ENCODE measurements around the gene PTGFRN. TPM values are rescaled to one million over a fixed set of nuclear protein-coding genes. Genes with fewer than 3 reads are reported as not detected.
"Not testable (repeated sequence)": the region's sequence is repeated elsewhere in the genome, so short reads cannot be mapped to it uniquely, and the experiment has no call there.

PTGFRN gene
- total and polyA plus RNA-seq, 4 donors: 5.4 to 12.6 (median 7.2) TPM

- 89% methylated on average over 14 of the region's 14 CpGs for WGBS
- Histone ChIP-seq H3K9ac (ENCODE audit: low read depth in 1 of 2, low read length in 2 of 2) (no peak overlapping the region), H3K4me1 (ENCODE audit: control insufficient read depth in 4 of 4, insufficient read depth in 4 of 4, low read length in 3 of 4) (peaks cover 0 to 11% (median 4%) of the 10 kb centered on the region in 4 donors), H3K27me3 (ENCODE audit: control insufficient read depth in 4 of 4, insufficient read depth in 4 of 4, low read length in 3 of 4) (peaks cover 0 to 3% (median 0%) of the 10 kb centered on the region in 4 donors), H3K4me3 (ENCODE audit: low read depth in 1 of 3, low read length in 3 of 3) (no peak overlapping the region), H3K9me3 (ENCODE audit: control insufficient read depth in 4 of 4, low read length in 3 of 4) (no peaks in the 10 kb centered on the region), H3K36me3 (ENCODE audit: control insufficient read depth in 4 of 4, insufficient read depth in 3 of 4, low read depth in 1 of 4, low read length in 3 of 4) (no peaks in the 10 kb centered on the region), H3K27ac (ENCODE audit: low read depth in 1 of 2, low read length in 2 of 2) (no peak overlapping the region)
- DNase-seq (ENCODE audit: low spot score): no peak
- no peak for TF ChIP-seq SP1 (IDR thresholded peaks at IDR 0.05)
- TF ChIP-seq, protein P1, sequence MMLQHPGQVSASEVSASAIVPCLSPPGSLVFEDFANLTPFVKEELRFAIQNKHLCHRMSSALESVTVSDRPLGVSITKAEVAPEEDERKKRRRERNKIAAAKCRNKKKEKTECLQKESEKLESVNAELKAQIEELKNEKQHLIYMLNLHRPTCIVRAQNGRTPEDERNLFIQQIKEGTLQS (IDR thresholded peaks at IDR 0.05): no peak
Measured at GRCh38 chr1:116875391-116875790, 34.3 kb upstream of the PTGFRN start.

GRCh38 chr1:116875946-116876345 lies 33.8 kb upstream of the PTGFRN start:
- 96% methylated on average over 6 of the region's 6 CpGs for WGBS
- not testable (repeated sequence) for H3K27ac ChIP-seq (ENCODE audit: low read depth in 1 of 2, low read length in 2 of 2); H3K4me3 ChIP-seq (ENCODE audit: low read depth in 1 of 3, low read length in 3 of 3); H3K9ac ChIP-seq (ENCODE audit: low read depth in 1 of 2, low read length in 2 of 2); H3K36me3 ChIP-seq (ENCODE audit: control insufficient read depth in 4 of 4, insufficient read depth in 3 of 4, low read depth in 1 of 4, low read length in 3 of 4); H3K9me3 ChIP-seq (ENCODE audit: control insufficient read depth in 4 of 4, low read length in 3 of 4); DNase-seq (ENCODE audit: low spot score); H3K27me3 ChIP-seq (ENCODE audit: control insufficient read depth in 4 of 4, insufficient read depth in 4 of 4, low read length in 3 of 4)
- peaks cover 0 to 11% (median 4%) of the 10 kb centered on the region in 4 donors for H3K4me1 ChIP-seq (ENCODE audit: control insufficient read depth in 4 of 4, insufficient read depth in 4 of 4, low read length in 3 of 4)

DNA sequence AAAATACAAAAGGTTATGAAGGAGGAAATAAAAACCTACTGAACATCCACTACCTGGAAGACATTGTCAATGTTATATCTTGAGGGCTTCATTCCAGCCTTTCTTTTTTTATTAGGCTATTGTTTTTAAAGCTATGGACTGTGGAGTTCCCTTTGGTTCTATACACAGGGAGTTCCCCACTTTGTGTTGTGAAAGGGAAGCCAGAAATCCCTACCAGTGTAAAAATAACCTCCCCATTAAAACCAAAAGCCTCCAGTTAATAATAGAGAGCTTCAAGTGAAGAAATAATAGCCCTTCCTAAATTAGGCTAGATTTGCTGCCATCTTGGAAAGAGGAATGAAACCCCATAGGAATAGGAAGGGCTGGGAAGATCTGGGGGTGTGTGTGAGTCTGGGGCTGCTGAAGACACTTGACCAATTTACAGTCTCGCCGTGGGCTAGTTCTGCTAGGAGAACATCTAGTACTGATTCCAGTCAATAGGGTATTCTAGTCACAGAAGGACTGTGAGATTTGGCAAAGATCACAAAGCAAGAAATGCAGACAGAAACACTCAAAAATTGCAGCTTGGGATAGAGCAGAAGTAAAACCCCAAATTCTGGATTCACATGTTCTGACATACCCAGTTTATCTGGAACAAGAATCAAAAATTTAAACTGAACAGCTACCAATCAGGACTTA lies 32.4 kb upstream of the PTGFRN start:
- no peaks in the 10 kb centered on the region for H3K36me3 ChIP-seq (ENCODE audit: control insufficient read depth in 4 of 4, insufficient read depth in 3 of 4, low read depth in 1 of 4, low read length in 3 of 4)
- H3K9me3 ChIP-seq (ENCODE audit: control insufficient read depth in 4 of 4, low read length in 3 of 4): no peaks in the 10 kb centered on the region
- 91% methylated on average over 2 of the region's 2 CpGs for whole genome bisulfite sequencing
- H3K4me3 ChIP-seq (ENCODE audit: low read depth in 1 of 3, low read length in 3 of 3): no peak overlapping the region
- H3K4me1 ChIP-seq (ENCODE audit: control insufficient read depth in 4 of 4, insufficient read depth in 4 of 4, low read length in 3 of 4): peaks cover 0 to 11% (median 4%) of the 10 kb centered on the region in 4 donors
- H3K27me3 ChIP-seq (ENCODE audit: control insufficient read depth in 4 of 4, insufficient read depth in 4 of 4, low read length in 3 of 4): peaks cover 0 to 3% (median 0%) of the 10 kb centered on the region in 4 donors
- TF ChIP-seq NR2F2 (IDR thresholded peaks at IDR 0.05): no peak
- no peak for TF ChIP-seq CTCF (IDR thresholded peaks at IDR 0.05; ENCODE audit: low read depth, low read length, missing input control)
- no peak for TF ChIP-seq HNF4A (conservative IDR thresholded peaks at IDR 0.05)
- TF ChIP-seq JUND (IDR thresholded peaks at IDR 0.05): no peak
- no peak for TF ChIP-seq RAD21 (IDR thresholded peaks at IDR 0.05)
- TF ChIP-seq SP1 (IDR thresholded peaks at IDR 0.05): no peak
- TF ChIP-seq, protein P2, sequence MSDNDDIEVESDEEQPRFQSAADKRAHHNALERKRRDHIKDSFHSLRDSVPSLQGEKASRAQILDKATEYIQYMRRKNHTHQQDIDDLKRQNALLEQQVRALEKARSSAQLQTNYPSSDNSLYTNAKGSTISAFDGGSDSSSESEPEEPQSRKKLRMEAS (IDR thresholded peaks at IDR 0.05): no peak
- TF ChIP-seq, protein P1 (IDR thresholded peaks at IDR 0.05): no peak
- TF ChIP-seq GABPA (IDR thresholded peaks at IDR 0.05 in 1 of 2, conservative IDR thresholded peaks at IDR 0.05 in 1 of 2): no peak
- TF ChIP-seq HNF4G (IDR thresholded peaks at IDR 0.05): no peak
- no peak for TF ChIP-seq ZBTB33 (IDR thresholded peaks at IDR 0.05)
- TF ChIP-seq FOXA2 (IDR thresholded peaks at IDR 0.05): no peak
- no peak for TF ChIP-seq FOXA1 (IDR thresholded peaks at IDR 0.05)
- no peak for TF ChIP-seq YY1 (IDR thresholded peaks at IDR 0.05)
- no peak for DNase-seq (ENCODE audit: low spot score)
- no peak overlapping the region for H3K9ac ChIP-seq (ENCODE audit: low read depth in 1 of 2, low read length in 2 of 2)
- H3K27ac ChIP-seq (ENCODE audit: low read depth in 1 of 2, low read length in 2 of 2): no peak overlapping the region
